DND-41 (cell line): ENCODE results near the gene CD7.
"Not testable (repeated sequence)": the region's sequence is repeated elsewhere in the genome, so short reads cannot be mapped to it uniquely, and the experiment has no call there.

Experiments
- ATAC-seq: fragments of 200-7000 bp; cut with Tn5 transposase; 3 replicates; pipeline ENCODE4 v1.9.1; 2021; ENCODE audit warnings: low read depth; ENCODE audit not compliant: insufficient read depth
- DNase-seq: peaks from one replicate; pipeline ENCODE4 v3.0.0-alpha.2; 2020
- H2AFZ ChIP-seq: 2 replicates; pipeline ENCODE4 v1.6.0; 2012; ENCODE audit warnings: low read depth, low read length
- H3K27ac ChIP-seq: 2 replicates; pipeline ENCODE4 v1.5.1; 2012; ENCODE audit warnings: low read length, inconsistent platforms
- H3K27me3 ChIP-seq: fragments of 200-600 bp; sonication (generic); 2 replicates; pipeline ENCODE4 v1.6.0; 2012; ENCODE audit warnings: low read length, mild to moderate bottlenecking, inconsistent platforms; ENCODE audit not compliant: insufficient read depth, poor library complexity
- H3K36me3 ChIP-seq: 2 replicates; pipeline ENCODE4 v1.5.1; 2012; ENCODE audit warnings: low read length, inconsistent platforms; ENCODE audit not compliant: insufficient read depth
- H3K4me1 ChIP-seq: 2 replicates; pipeline ENCODE4 v1.5.1; 2012; ENCODE audit warnings: mild to moderate bottlenecking, low read length; ENCODE audit not compliant: insufficient read depth
- H3K4me2 ChIP-seq: 2 replicates; pipeline ENCODE4 v1.6.0; 2012; ENCODE audit warnings: mild to moderate bottlenecking, moderate library complexity, low read length, inconsistent platforms; ENCODE audit not compliant: insufficient read depth
- H3K4me3 ChIP-seq, 2 experiments: fragments of 200-600 bp in 1 of 2; shearing (Covaris generic) in 1 of 2; 2 replicates each; pipeline ENCODE4 v1.5.1; 2012 to 2016; ENCODE audit warnings: inconsistent platforms in 2 of 2, low read length in 2 of 2, mild to moderate bottlenecking in 2 of 2, low read depth in 1 of 2, moderate library complexity in 1 of 2
- H3K79me2 ChIP-seq: 2 replicates; pipeline ENCODE4 v1.6.0; 2012; ENCODE audit warnings: low read length, inconsistent platforms; ENCODE audit not compliant: insufficient read depth
- H3K9ac ChIP-seq: 2 replicates; pipeline ENCODE4 v1.6.0; 2012; ENCODE audit warnings: low read depth, mild to moderate bottlenecking, inconsistent platforms, low read length, moderate library complexity
- H3K9me3 ChIP-seq: 2 replicates; pipeline ENCODE4 v1.5.1; 2012; ENCODE audit warnings: low read length, moderate library complexity, mild to moderate bottlenecking, inconsistent platforms; ENCODE audit not compliant: insufficient read depth, severe bottlenecking
- H4K20me1 ChIP-seq: 2 replicates; pipeline ENCODE4 v1.6.0; 2012; ENCODE audit warnings: low read length; ENCODE audit not compliant: insufficient read depth
- CTCF ChIP-seq: IDR thresholded peaks from 2 replicates; pipeline ENCODE4 v1.5.1; 2012; ENCODE audit warnings: borderline replicate concordance, low read length, moderate library complexity, mild to moderate bottlenecking; ENCODE audit not compliant: poor library complexity, severe bottlenecking; ENCODE audit errors: extremely low read depth
- EZH2 ChIP-seq: IDR thresholded peaks from 3 replicates; pipeline ENCODE4 v1.6.1; 2012; ENCODE audit warnings: borderline replicate concordance, low read depth, mild to moderate bottlenecking, moderate library complexity, low read length, inconsistent platforms; ENCODE audit not compliant: severe bottlenecking

The CD7 gene

GRCh38 chr17:82348866-82349265, 31.5 kb upstream of the CD7 start:
- H3K27ac ChIP-seq: no peak overlapping the region
- H3K9me3 ChIP-seq: no peaks in the 10 kb centered on the region
- H3K4me1 ChIP-seq: peaks cover 15% of the 10 kb centered on the region
- no peak overlapping the region for H3K4me2 ChIP-seq
- no peak for ATAC-seq
- H4K20me1 ChIP-seq: no peaks in the 10 kb centered on the region
- H3K4me3 ChIP-seq: no peak overlapping the region
- no peaks in the 10 kb centered on the region for H3K27me3 ChIP-seq
- DNase-seq: no peak
- no peaks in the 10 kb centered on the region for H3K36me3 ChIP-seq
- no peak overlapping the region for H3K9ac ChIP-seq
- no peaks in the 10 kb centered on the region for H3K79me2 ChIP-seq
- TF ChIP-seq CTCF: no peak
- no peak for TF ChIP-seq EZH2
- no peak overlapping the region for H2AFZ ChIP-seq

- TF ChIP-seq CTCF: no peak
- no peak for TF ChIP-seq EZH2
- Histone ChIP-seq H3K9ac (no peak overlapping the region), H4K20me1 (no peaks in the 10 kb centered on the region), H2AFZ (no peak overlapping the region), H3K4me3 (no peak overlapping the region), H3K27ac (no peak overlapping the region), H3K4me2 (no peak overlapping the region), H3K9me3 (no peaks in the 10 kb centered on the region), H3K27me3 (no peaks in the 10 kb centered on the region), H3K79me2 (no peaks in the 10 kb centered on the region), H3K36me3 (no peaks in the 10 kb centered on the region), H3K4me1 (peaks cover 15% of the 10 kb centered on the region)
- no peak for ATAC-seq
- DNase-seq: no peak
These were observed 31.0 kb upstream of the CD7 start for GRCh38 chr17:82348434-82348833.

- peaks cover 15% of the 10 kb centered on the region for H3K4me1 ChIP-seq
- not testable (repeated sequence) for H3K27ac ChIP-seq, H3K4me3 ChIP-seq, H3K79me2 ChIP-seq, H2AFZ ChIP-seq, H3K9ac ChIP-seq, H3K9me3 ChIP-seq, H3K4me2 ChIP-seq, ATAC-seq, H4K20me1 ChIP-seq, H3K27me3 ChIP-seq, DNase-seq, H3K36me3 ChIP-seq
These were observed 30.6 kb upstream of the CD7 start for GRCh38 chr17:82347994-82348393.

- Histone ChIP-seq H3K27me3 (no peaks in the 10 kb centered on the region), H3K36me3 (no peaks in the 10 kb centered on the region), H3K9me3 (no peaks in the 10 kb centered on the region), H3K4me2 (no peak overlapping the region), H4K20me1 (no peaks in the 10 kb centered on the region), H3K4me3 (no peak overlapping the region), H3K79me2 (no peaks in the 10 kb centered on the region), H3K4me1 (peaks cover 6% of the 10 kb centered on the region), H3K27ac (no peak overlapping the region), H2AFZ (no peak overlapping the region), H3K9ac (no peak overlapping the region)
- DNase-seq: no peak
- no peak for ATAC-seq
- TF ChIP-seq EZH2: no peak
- TF ChIP-seq CTCF: no peak
These were observed 29.2 kb upstream of the CD7 start for GRCh38 chr17:82346342-82347300.
